Vagina (tissue), 2 donors: ENCODE data around the gene SLC6A3. TPM values are rescaled to one million over a fixed set of nuclear protein-coding genes. Genes with fewer than 3 reads are reported as not detected.
A peak's percentile ranks its signal among the peaks of the same experiment; 100 is the strongest.

Experiments used
- DNase-seq, 2 donors: peaks; one replicate each; pipeline ENCODE4 v3.0.0-alpha.2; 2017; ENCODE audit errors: extremely low spot score in 2 of 2
- H3K27ac ChIP-seq: fragments of 200-600 bp; sonication (generic); one replicate; pipeline ENCODE4 v1.5.1; 2019
- H3K27me3 ChIP-seq: fragments of 200-600 bp; sonication (generic); one replicate; pipeline ENCODE4 v1.5.1; 2019
- H3K36me3 ChIP-seq, 2 donors: fragments of 200-600 bp; sonication (generic); one replicate each; pipeline ENCODE4 v1.5.1; 2017 to 2019
- H3K4me1 ChIP-seq: fragments of 200-600 bp; sonication (generic); one replicate; pipeline ENCODE4 v1.5.1; 2019
- H3K4me3 ChIP-seq, 2 donors: fragments of 200-600 bp; sonication (generic); 1 replicate in 1 of 2; 2 replicates in 1 of 2; pipeline ENCODE4 v1.5.1; 2016 to 2019
- H3K9me3 ChIP-seq: fragments of 200-600 bp; sonication (generic); one replicate; pipeline ENCODE4 v1.5.1; 2019
- CTCF ChIP-seq, 3 experiments: fragments of 450-650 bp in 2 of 3; fragments of 200-600 bp in 1 of 3; sonication (generic) in 1 of 3; IDR thresholded peaks; one replicate each; pipeline ENCODE4 v1.5.1; 2017 to 2019; ENCODE audit warnings: antibody characterized with exemption in 3 of 3, mild to moderate bottlenecking in 2 of 3, moderate library complexity in 2 of 3
- POLR2A ChIP-seq, 2 donors: fragments of 450-650 bp; IDR thresholded peaks; one replicate each; pipeline ENCODE4 v1.6.1; 2017; ENCODE audit warnings: antibody characterized with exemption in 2 of 2, mild to moderate bottlenecking in 2 of 2, moderate library complexity in 2 of 2
- POLR2AphosphoS5 ChIP-seq, 2 donors: sonication (generic); formaldehyde crosslinking; IDR thresholded peaks; one replicate each; pipeline ENCODE4 v1.9.0; 2017; ENCODE audit warnings: antibody characterized with exemption in 2 of 2, mild to moderate bottlenecking in 2 of 2, low read depth in 1 of 2; ENCODE audit not compliant: insufficient read depth in 1 of 2
- intact Hi-C: fragments of 100-400 bp; cut with DNase I; formaldehyde crosslinking; loops from one replicate; pipeline ENCODE4 v1.15.1; 2023
- total RNA-seq: library from RNA; depleted of rRNA; stranded (reverse); fragments of >200 nt; gene quantifications from one replicate; pipeline ENCODE4 v1.2.3, GENCODE V29; 2016

SLC6A3 gene
- total RNA-seq, 1 donor from 2014 or later: 0.49 TPM

GRCh38 chr5:1471997-1472963 is 27.0 kb upstream of the SLC6A3 start:
- no peak overlapping the region for H3K4me3 ChIP-seq
- intact Hi-C loops: no loop called here
- H3K9me3 ChIP-seq: no peaks in the 10 kb centered on the region
- no peak overlapping the region for H3K27ac ChIP-seq
- H3K27me3 ChIP-seq: no peaks in the 10 kb centered on the region
- no peak for TF ChIP-seq POLR2AphosphoS5 (IDR thresholded peaks at IDR 0.05; ENCODE audit: insufficient read depth in 1 of 2, low read depth in 1 of 2)
- TF ChIP-seq POLR2A (IDR thresholded peaks at IDR 0.05): no peak
- no peak for TF ChIP-seq CTCF (IDR thresholded peaks at IDR 0.05)
- no peak for DNase-seq
- peaks cover 0 to 12% of the 10 kb centered on the region in 2 donors for H3K36me3 ChIP-seq
- no peaks in the 10 kb centered on the region for H3K4me1 ChIP-seq

GRCh38 chr5:1471240-1471853 is 26.1 kb upstream of the SLC6A3 start:
- no peak for DNase-seq
- intact Hi-C loops: no loop called here
- H3K36me3 ChIP-seq: peaks cover 0 to 7% of the 10 kb centered on the region in 2 donors

GRCh38 chr5:1470762-1471211 is 25.5 kb upstream of the SLC6A3 start:
- no peaks in the 10 kb centered on the region for H3K27me3 ChIP-seq
- intact Hi-C loops: no loop called here
- no peaks in the 10 kb centered on the region for H3K9me3 ChIP-seq
- H3K4me1 ChIP-seq: no peaks in the 10 kb centered on the region
- H3K4me3 ChIP-seq: no peak overlapping the region
- no peak for TF ChIP-seq POLR2AphosphoS5 (IDR thresholded peaks at IDR 0.05; ENCODE audit: insufficient read depth in 1 of 2, low read depth in 1 of 2)
- no peak overlapping the region for H3K27ac ChIP-seq
- H3K36me3 ChIP-seq: peaks cover 0 to 13% of the 10 kb centered on the region in 2 donors
- no peak for DNase-seq

More at GRCh38 chr5:1471240-1471853, 26.1 kb upstream of the SLC6A3 start:
- Histone ChIP-seq H3K4me3 (no peak overlapping the region), H3K27me3 (no peaks in the 10 kb centered on the region), H3K4me1 (no peaks in the 10 kb centered on the region), H3K27ac (no peak overlapping the region), H3K9me3 (no peaks in the 10 kb centered on the region)
- TF ChIP-seq CTCF (IDR thresholded peaks at IDR 0.05): no peak
- TF ChIP-seq POLR2AphosphoS5 (IDR thresholded peaks at IDR 0.05; ENCODE audit: insufficient read depth in 1 of 2, low read depth in 1 of 2): no peak
- no peak for TF ChIP-seq POLR2A (IDR thresholded peaks at IDR 0.05)

GRCh38 chr5:1468629-1469527 is 23.6 kb upstream of the SLC6A3 start:
- peaks cover 0 to 14% of the 10 kb centered on the region in 2 donors for H3K36me3 ChIP-seq
- no peak for DNase-seq
- H3K4me1 ChIP-seq: no peaks in the 10 kb centered on the region
- H3K27me3 ChIP-seq: no peaks in the 10 kb centered on the region
- no peak overlapping the region for H3K27ac ChIP-seq
- TF ChIP-seq CTCF (IDR thresholded peaks at IDR 0.05): no peak
- TF ChIP-seq POLR2AphosphoS5 (IDR thresholded peaks at IDR 0.05; ENCODE audit: insufficient read depth in 1 of 2, low read depth in 1 of 2): no peak
- TF ChIP-seq POLR2A (IDR thresholded peaks at IDR 0.05): no peak
- intact Hi-C loops: no loop called here
- H3K9me3 ChIP-seq: no peaks in the 10 kb centered on the region
- no peak overlapping the region for H3K4me3 ChIP-seq

GRCh38 chr5:1468247-1468612 is 23.0 kb upstream of the SLC6A3 start:
- TF ChIP-seq POLR2AphosphoS5 (IDR thresholded peaks at IDR 0.05; ENCODE audit: insufficient read depth in 1 of 2, low read depth in 1 of 2): no peak
- peak in 1 of 3 experiments; percentile 9 for TF ChIP-seq CTCF (IDR thresholded peaks at IDR 0.05)
- TF ChIP-seq POLR2A (IDR thresholded peaks at IDR 0.05): no peak
- DNase-seq: no peak
- intact Hi-C loops: no loop called here
- H3K4me3 ChIP-seq: no peak overlapping the region
- no peak overlapping the region for H3K27ac ChIP-seq
- peaks cover 0 to 18% of the 10 kb centered on the region in 2 donors for H3K36me3 ChIP-seq
- no peaks in the 10 kb centered on the region for H3K9me3 ChIP-seq
- H3K27me3 ChIP-seq: no peaks in the 10 kb centered on the region
- H3K4me1 ChIP-seq: no peaks in the 10 kb centered on the region
